Measurements from ENCODE around the gene DOCK2.
"Not testable (repeated sequence)": the region's sequence is repeated elsewhere in the genome, so short reads cannot be mapped to it uniquely, and the experiment has no call there.

The DOCK2 gene

DNA sequence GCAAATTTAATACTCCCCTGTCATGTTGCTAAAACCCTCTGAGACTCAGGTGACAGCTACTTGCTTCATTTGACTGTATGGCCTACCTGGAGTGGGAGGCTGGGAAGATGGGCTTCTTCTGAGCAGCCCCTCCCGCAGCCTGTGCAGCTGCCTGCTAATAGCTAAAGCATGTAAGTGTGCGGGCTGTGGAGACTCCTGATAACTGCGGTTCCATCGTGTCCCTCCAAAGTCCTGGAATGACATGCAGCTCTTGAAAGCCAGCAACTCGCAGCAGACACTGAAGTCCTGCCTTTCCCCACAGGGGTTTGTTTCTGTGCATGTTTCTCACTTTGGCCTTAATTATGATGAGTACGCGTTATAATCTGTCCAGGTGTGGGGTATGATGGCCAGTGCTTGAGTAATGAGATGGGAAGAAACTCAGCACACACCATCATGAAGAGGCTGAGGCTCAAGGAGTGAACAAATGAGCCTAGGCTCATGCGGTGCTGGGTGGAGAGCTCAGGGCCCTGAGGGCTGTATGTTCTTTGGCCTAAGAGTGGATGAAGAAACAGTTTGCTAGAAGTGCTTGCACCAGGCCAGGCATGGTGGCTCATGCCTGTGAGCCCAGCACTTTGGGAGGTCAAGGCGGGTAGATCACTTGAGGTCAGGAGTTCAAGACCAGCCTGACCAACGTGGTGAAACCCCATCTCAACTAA, 119.1 kb downstream of the DOCK2 start:
- DNase-seq (ENCODE audit: low spot score) = no peak

DNA sequence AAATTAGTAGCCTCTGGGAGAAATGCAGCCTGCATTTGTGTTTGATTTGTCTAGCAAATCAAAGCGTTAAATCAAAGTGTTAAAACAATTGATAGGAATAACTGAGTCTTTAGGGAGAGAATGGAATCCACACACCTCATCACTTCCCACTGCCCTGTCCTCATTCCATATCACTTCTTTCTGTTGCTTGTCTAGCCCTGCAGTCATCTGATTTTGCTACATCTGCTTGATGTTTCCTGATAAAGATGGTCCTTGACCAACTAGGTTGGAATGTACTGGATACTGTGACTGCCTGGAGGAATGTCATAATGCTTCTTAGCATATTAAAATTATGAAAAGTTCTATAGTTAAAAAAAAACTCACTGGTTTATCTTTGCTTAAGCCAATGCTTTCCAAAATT, 119.9 kb downstream of the DOCK2 start:
- DNase-seq (ENCODE audit: low spot score) = no peak

DNA sequence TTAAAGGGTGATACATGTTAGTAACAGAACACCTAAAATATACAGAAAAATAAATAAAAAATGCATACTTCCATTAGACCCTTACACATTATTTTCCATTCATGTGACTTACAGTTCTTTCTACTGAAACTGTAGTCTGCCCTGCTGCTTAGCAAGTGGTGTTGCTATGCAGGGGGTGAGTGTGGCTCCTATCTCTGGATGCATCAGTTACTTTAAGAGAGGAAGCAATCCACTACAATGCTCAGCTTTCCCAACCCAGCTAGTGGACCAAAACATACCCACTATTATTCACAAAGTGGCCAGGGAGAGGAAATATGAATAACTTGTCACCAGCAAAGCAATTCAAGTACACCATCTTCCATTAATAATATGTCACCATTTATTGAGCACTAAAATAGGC, 121.8 kb downstream of the DOCK2 start:
- no peak for DNase-seq (ENCODE audit: low spot score)

DNA sequence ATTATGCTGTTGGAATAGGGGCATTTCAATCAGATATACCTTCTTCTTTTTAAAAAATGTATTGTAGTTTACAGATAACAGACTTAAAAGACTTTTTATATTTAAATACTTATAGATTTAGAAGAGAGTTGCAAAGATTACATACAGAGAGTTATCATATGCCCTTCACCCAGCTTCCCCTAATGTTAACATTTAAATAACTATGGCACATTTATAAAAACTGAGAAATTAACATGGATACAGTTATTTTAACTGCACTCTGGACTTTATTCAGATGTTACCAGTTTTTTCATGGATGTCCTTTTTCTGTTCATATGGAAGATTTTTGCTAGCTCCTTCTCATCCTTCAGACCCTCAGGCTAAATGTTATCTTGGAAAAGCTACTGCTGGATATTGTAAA, 123.2 kb downstream of the DOCK2 start:
- no peak for DNase-seq (ENCODE audit: low spot score)

DNA sequence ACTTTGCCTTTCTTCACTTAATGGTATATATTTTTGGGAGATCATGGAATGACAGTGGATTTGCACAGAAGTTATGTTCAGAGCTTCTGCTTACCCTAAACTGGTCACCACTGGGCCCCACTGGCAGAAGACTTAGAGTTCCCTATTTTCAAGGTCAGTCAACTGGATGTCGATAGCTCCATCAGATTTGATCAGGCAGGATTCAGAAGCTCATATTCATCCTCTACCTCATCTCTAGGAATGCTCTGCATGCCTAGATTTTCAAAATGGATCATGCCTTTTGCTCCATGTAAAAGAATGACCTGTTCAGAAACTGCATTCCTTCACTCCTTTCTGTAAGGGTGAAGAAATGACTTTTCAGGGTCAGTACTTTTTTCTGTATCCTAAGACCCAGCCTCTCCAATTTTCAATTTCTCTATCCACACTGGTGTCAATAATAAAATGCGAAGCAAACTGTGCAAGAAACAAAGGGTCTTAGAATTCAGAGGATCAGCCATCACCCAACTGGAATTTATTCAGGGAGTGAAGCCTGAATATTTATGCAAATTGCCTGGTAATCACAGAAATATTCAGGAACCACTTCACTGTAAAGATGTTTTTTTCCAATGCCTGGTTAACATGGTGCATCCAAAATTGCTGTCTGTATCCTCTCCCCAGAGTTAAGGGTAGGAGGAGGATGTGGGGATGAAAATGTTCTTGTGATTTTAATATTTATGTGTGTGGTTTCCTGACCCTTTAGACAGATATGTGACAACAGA, 125.4 kb downstream of the DOCK2 start:
- no peak for DNase-seq (ENCODE audit: low spot score)

DNA sequence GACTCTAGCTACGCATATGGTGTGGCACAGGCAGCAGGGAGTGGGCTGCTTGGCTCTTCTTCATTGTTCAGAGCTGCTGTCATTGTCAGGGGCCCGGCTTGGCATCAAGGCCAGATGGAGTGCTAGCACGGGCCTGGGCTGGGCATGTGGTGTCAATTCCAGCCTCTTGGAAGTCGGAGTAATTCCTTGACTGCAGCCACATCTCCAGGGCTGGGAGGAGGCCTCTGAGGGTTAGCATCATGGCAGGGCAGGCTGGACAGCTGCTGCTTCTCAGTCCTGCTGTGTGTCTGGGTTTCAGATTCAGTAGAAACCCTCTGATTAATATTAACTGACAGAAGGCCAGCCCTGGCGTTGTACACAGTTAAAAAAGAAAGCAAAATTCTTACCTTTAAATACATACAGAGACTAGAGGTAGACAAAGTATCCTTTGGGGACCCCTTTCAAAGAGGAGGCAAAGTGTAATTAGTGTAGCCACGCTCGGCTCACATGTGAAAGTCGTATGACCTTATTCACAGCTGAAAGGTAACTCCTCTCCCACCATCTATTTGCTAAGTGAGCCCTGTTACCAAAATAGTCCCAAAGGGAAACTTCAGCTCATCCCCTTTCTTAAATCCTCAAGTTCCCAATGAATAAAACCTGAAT, 126.4 kb downstream of the DOCK2 start:
- no peak for DNase-seq (ENCODE audit: low spot score)

DNA sequence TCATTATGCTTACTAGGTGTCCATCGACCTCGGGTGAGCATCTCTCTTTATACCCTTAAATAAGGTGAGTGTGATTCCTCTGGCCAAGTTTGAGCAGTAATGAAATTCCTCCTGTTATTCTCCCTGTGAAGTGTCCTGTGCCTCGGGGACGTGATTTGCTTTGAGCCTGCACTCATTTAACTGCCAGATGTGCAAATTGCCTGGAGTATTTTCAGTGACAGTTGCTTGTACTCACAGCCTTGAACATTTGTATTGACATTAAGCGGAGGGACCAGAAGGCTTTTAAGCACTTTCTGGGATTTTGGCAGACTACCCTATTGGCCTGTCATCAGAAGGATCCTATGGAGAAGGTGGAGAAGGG, 126.9 kb downstream of the DOCK2 start:
- no peak for DNase-seq (ENCODE audit: low spot score)

DNA sequence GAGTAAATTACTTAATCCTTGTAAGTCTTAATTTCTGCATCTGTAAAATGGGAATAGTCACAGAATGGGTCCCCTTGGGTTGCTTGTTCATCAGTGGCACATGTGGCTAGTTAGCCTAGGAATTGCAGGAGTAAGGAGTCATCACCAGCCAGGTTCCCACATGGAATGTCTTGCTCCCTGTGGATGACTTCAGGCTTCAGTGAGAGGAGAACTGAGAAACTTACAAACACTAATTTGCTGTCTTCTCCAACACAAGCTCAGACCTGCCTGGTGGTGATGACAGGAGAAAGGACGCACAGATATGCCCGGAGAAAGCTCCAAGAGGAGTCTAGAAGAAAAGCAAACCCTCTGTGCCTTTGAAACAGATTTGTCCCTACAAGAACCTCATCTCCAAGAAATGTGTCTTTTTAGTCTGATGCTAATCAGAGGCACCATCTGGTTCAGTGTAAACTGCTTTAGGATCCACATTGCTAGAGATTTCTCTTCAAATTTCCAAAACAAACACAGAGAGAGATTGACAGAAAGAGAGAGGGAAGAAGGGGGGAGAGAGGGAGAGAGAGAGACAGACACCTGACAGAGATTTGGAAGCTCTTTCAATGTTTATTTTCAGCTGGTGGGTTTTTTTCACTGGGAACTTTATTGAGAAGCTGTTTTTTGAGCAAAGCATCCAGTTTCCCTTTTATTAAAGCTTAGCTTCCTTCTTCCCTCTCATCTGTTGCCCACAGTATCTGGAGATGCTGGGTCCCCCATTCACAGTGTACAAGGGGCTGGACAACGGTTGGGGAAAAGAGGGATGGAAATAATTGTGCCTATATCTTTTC, 128.3 kb downstream of the DOCK2 start:
- DNase-seq (ENCODE audit: low spot score) = no peak

DNA sequence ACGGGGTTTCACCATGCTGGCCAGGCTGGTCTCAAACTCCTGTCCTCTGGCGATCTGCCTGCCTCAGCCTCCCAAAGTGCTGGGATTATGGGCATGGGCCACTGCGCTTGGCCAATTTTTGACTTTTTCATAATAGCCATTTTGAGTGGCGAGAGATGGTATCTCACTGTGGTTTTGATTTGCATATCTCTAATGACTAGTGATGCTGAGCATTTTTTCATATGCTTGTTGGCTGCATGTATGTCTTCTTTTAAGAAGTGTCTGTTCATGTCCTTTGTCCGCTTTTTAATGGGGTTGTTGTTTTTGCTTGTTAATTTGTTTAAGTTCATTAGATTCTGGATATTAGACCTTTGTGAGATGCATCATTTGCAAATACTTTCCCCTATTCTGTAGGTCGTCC, 129.9 kb downstream of the DOCK2 start:
- not testable (repeated sequence) for DNase-seq (ENCODE audit: low spot score)

DNA sequence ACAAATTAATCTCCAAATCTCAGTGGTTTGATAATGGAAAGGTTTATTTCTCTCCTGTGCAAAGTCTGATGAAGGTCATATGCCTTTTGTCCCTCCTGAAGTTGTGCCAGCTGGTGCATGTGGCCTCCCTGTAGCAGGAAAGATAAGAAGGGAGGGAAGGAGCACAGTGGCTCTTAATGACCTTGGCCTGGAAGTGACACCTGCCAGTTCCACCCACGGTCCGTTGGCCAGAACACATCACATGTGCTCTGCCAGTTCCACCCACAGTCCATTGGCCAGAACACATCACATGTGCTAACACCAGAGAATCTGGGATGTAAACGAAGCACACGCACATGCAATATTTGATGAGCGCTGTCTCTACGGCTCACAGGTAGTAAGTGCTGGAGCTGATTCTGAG, 130.9 kb downstream of the DOCK2 start:
- DNase-seq (ENCODE audit: low spot score) = no peak

DNA sequence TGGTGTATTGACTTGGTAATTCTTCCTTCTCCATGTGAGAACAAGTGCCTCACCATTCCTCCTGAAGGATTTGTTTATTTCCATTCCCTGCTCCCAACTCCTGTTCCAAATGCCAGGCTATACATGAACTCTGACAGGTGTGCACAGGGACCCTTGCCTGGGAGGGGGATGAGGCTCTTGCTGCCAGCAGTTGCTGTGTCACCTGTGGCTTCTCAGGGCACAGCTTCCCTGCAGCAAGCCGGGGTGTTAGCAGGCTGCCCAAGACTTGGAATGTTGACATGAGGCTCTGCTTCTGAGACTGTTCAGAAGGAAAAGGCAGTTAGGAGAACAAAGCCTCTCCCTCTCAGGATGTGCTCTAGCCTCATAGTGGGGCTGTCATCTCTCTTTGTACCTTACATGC, 131.3 kb downstream of the DOCK2 start:
- no peak for DNase-seq (ENCODE audit: low spot score)

DNA sequence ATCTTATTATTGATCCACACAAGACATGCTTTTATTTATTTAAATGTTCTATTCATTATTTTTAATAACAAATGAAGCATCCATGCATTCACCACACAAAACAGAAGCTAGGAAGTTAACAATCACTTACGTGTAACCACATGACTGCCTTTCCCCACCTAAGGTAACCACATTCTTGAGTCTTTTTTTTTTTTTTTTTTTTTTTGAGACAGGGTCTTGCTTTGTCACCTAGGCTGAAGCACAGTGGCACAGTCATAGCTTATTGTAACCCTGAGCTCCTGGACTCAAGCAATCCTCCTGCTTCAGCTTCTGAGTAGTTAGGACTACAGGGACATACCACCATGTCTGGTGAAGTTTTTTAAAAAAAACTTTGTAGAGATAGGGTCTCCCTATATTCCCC, 133.0 kb downstream of the DOCK2 start:
- DNase-seq (ENCODE audit: low spot score) = no peak

DNA sequence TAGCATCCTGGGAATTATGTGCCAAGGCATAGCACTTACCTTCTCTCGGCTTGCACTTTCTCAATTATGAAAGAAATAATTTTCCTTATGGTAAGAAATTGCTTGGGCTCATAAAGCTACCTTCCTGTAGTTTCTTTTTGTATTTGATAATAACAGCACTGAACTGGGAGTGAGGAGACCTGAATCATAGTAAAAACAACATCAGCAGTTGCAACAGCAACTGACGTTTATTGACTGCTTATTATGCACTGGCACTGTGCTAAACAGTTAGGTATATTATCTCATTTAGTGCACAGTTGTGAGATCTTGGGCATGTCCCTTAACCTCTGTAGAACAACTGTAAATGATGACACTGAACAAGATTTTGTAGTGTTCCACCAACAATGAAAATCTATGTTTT, 135.2 kb downstream of the DOCK2 start:
- no peak for DNase-seq (ENCODE audit: low spot score)

DNA sequence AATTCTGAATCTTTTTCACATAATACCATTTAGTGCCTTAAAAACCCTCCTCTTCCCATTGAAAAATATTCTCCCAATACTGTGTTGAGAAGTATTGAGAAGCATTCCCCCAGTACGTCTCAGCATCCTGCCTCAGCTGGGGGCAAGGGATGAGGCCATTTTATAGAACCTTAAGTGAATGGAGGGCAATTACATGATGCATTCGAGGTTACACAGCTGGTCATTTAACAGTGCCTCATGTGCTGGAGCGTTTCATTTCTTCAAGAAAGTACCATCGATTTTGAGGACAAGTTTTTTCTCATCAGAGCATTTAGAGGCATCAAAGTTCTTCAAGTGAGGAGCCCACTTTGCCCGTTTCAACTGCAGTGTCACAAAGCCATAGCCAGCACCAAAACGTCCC, 135.6 kb downstream of the DOCK2 start:
- no peak for DNase-seq (ENCODE audit: low spot score)

DNA sequence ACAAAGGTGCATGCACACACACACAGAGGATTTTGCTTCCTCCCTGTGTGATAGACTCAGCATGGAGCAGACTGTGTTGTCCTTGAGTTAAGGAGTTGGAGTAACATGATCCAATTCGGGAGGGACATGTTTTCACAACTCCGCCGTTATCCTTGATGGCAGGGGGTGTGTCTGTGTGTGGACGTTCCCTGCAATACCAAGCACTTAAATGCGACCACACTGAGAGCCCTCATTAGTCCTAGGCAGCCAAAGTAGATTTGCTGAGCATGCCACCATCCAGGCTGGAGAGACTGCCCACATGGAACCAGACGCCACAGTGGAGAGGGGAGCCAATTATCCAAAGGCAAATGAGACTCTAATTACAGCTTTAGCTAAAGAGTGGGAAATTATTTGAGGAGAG, 140.1 kb downstream of the DOCK2 start:
- DNase-seq (ENCODE audit: low spot score) = no peak

DNA sequence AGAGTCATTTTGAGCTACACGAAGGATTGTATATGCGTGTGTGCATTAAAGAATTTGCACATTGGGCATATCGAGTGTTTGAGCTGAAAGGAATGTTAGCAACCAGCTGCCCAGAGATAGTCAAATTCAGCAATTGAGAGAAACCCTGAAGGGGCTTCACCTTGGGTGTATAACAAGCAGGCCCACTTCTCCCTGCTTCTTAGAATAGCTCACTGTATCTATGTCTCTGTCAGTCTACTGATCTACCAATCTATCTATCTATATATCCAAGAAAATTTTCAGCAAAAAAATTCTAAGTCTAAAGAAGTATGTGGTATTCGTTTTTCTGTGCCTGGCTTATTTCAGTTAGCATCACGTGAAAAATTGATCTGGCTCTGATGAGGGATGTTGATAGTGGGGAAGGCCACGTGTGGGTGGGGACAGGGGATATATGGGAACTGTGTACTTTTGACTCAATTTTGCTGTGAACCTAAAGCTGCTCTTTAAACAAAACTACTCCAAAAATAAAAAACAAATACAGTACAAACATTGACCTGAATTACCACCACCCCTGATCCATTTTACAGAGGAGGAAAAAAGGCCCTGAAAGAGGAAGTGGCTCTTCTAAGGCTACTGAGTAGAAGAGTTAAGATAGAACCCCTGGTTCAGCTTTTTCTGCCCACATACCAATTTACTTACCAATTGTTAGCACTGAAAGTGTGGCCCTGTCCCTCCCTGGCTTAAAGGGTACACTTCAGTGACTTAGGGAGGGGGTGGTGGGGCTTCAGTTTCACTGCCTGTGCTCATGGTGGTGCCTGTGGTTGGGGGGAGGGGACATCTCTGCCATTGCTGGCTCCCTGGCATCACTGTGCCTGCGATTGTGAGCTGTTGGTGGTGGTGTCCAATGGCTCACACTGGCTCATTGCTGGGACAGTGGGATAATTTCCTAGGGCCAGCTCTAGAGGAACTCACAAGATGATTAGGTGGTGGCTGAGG, 141.8 kb downstream of the DOCK2 start:
- no peak for DNase-seq (ENCODE audit: low spot score)

DNA sequence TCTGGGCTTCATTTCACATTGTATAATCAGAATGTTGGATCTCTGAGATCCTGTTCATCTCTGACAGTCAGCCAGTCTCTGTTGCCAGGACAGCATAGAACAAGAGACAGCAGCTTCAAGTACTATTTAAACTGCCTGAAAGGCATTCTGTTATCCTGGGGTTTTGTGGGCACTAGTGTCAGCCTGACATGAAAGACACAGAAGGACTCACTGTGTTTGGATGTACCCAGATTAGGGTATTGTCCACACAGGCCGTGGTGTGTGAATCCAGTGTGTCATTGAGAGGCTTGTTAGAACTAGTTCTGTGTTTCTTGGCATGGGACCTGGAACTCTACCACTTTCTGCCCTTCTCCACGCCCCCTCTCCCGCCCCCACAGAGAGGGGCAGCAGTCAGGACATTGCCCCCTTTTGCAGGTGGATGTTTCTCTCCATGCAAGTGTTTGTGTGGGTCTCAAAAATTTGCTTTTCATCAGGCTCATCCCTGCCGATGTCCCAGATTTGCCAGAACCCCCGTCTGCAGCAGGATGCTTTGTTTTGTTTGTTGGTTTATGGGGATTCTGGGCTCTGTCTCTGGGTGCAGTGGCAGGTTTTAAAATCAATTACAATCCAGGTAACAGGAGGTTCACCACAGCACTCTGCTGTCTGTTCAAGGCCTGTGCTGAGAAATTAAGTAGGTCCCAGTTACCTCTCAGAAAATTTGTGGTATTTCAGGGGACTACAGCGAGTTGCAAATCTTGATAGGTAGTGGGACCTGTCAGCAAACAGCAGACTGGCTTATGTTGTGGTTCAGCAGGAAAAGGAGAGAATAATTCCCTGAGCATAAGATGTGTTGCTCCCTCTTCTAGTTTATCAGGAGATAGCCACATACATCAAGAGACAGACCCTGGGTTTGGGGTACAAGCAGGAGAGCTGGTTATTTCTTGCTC, 144.6 kb downstream of the DOCK2 start:
- DNase-seq (ENCODE audit: low spot score) = no peak

DNA sequence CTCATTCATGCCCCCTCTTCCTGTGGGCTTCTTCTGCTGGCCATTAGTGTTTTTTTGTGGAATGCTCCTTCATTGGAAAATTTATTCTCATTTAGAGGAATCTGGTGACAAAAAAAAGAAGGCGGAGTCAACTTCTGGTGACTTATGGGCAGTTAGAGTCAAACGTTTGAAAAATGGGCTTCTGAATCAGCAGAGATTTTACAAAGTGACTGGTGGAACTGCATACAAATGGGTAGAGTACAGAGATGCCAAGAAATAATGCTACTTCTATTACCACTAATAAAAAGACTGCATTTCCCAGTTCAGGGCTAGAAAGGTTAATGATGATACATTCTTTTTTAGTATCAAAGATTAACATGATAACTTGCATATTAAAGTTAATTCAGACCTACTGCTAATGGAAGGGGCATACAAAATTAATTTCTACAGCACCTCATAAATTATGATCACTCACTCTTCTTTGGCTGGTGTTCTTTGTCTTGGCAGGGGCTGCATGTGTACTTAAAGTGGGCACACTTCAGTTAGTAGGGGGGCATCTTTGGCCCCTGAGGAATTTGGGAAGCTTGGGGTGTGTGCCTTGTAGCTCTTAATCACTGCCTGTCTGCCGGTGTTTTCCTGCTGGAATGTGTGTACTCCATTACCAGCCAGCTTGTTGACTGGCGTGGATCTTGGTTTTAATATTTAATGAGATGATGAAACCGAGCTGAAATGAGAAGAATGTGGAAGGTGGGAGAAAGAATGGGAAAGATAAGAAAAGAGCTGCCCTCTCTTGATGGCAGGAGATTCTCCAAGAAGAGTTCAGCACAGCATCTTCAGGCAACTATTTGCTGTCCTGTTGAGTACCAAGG, 148.9 kb downstream of the DOCK2 start:
- no peak for DNase-seq (ENCODE audit: low spot score)

DNA sequence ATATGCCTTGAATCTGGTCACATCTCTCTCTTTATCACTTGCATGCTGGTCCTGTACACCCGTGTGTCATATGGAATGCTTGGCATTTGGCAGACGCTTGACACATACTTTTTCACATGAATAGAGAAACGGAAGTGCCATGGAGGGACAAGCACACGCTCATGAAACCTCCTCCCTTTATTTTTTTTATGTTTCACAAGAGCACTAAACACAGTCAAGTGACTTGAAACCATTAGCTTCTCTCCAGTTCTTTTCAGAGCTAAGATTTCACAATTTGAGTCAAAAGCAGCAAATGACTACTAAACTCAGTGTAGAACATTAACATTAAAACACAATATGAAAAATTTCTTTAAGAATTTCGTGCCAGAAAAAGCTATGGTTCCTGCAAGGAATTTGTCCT, 151.1 kb downstream of the DOCK2 start:
- no peak for DNase-seq (ENCODE audit: low spot score)
